Endothelial cell of hepatic sinusoid (primary cell): ENCODE measurements around the gene MYL2.

Source experiments
- in situ Hi-C: cut with HindIII; loops from 2 replicates; pipeline ENCODE4 v1.10.0; 2017; ENCODE audit warnings: low sequenced_read_pairs

MYL2 gene

DNA sequence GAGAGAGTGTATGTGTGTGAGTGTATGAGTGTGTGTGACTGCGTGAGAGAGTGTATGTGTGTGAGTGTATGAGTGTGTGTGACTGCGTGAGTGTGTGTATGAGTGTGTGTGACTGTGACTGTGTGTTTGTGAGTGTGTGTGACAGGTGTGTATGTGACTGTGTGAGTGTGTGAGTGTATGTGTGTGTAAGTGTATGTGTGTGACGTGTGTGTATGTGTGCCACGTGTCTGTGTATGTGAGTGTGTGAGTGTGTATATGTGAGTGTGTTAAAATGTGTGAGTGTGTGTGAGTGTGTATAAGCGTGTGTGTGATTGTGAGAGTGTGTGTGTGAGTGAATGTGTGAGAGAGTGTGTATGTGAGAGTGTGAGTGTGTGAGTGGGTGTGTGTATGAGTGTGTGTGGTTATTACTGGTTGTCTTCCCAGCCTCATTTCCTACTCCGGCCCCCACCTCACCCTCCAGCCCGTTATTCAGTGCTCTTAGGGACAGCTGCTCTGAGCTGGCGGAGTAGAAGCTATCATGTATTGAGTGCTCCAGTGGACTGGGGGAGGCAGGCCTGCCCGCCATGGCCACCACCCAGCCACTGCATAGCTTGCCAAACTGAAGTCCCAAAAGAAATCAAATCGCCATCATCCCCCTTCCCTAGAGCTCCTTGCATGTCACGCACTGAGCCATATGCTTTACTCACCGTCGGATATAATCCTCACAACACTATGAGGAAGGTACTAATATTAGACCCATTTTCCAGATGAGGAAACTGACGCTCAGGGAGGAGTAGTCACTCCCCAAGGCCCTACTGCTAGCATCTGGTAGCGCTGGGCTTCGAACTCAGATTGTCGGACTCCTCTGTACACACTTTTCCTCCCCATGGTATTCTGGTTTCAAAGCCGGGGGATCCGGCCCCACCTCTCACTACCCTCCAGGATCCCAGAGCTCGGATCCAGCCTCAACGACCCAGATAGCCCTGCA is 10.3 kb upstream of the MYL2 start:
- in situ Hi-C loops = no loop called here

DNA sequence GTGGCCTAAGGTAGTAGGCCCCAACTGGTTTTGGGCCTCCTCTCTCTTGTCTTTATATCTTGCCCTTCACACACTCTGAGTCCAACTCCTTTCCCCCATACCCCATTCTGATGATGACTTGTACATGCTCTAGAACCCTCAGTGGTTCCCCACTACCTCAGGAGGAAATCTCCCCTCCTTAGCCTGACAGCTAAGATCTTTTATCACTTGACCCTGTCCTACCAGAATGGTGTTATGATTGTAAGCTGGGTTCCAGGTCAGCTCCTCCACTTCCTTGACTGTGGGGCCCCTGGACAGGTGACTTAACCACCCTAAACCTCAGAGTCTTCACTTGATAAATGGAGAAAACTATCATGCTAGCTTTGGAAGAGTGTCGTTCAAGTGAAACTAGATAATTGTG is 9.4 kb upstream of the MYL2 start:
- in situ Hi-C loops = no loop called here

DNA sequence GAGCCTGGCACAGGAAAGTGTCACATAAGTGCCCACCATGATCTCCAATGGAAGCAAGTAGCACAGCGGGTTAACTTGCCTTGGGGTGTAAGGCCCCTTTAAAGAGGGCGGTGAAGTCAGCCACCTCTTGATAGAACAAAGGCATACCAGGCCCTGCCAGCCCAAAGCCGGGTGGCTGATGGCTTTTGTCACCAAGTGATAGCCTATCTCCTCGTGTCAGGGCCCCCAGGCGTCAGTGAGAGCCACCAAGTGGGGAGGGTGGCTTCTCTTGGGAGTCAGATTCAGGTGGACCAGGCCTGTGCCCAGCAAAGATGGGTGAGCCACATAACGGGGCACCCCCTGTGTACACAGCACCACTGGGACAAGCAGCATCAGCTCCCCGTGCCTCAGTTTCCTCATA is 8.3 kb upstream of the MYL2 start:
- in situ Hi-C loops = no loop called here

DNA sequence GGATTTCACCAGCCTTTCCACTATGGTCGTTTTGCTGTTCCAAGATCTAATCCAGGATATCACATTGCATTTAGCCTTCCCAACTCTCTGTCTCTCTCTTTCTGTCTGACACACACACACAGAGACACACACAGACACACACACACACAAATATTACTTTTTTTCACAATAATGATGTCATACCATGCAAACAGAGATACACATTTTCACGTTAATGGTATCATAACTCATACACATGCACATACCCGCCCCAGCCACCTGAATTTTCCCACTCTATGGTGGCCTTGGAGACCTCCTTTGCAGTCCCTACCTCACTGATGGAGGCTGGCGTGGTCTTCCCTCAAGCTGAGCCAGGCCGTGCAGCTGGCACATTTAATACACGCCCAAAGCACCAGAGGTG is 7.2 kb upstream of the MYL2 start:
- in situ Hi-C loops = no loop called here

DNA sequence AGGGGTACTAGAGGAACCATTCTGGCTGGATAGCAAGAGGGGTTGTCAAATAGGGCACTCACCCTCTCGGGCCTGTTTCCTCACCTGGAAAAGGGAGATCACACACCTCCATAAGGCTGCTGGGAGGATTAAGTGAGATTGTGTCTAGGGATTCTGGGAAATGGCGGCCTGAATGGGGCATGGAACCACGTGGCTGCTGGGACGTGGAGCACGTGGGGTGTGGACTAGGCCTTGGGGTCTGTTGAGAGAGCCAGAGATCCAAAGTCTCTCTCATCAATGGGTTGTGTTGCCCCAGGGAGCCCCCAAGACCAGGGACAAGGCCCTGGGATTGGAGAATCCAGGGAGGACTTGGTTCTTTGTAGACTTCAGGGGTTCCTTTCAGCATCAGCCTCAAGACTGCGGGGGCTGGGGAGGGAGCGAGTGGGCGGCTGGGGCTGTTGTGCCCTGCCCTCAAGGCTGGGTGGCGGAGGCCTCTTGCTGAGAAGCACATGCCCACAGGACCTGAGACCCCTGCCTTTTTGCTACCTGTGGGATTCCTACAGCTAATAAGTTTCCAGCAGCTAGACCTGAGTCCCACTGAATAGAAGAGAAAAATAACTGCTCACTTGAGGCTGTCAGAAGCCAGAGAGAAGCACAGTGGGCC is 3.4 kb upstream of the MYL2 start:
- in situ Hi-C loops = no loop called here

DNA sequence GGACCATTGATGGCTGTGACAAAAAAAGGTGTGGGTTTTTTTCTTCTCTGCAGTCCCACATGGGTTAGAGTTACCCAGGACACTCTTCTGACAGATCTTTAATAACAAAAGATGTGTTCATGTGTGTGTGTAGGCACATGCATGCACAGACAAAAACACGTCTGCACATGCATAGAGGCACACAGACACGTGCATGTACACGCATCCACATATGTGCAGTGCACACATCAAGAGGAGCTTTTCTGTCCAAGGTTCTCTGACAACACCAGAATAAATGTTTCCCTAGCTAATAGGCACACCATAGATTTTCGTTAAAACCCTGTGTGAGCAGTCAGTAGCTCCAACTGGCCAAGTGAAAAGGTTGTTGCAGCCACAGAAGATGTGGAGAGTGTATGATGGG is 2.8 kb upstream of the MYL2 start:
- in situ Hi-C loops = no loop called here

DNA sequence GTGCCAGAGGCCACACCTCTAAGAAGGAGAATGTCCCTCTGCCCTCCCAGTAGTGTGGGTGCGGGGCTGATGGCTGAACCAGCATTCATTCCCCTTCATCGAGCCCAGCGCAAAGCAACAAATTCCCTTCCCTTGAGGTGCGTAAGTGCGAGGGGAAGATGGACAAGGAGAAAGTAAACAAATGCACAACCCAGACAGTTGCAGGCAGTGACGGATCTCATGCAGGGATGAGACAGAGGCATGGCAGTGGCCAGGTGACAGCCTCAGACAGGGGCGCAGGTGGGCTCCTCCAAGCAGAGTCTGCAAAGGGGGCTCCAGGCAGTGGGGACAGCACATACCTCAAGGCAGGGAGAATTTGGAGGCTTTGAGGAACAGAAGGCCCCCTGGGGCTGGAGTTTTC is 2.3 kb upstream of the MYL2 start:
- in situ Hi-C loops = no loop called here

DNA sequence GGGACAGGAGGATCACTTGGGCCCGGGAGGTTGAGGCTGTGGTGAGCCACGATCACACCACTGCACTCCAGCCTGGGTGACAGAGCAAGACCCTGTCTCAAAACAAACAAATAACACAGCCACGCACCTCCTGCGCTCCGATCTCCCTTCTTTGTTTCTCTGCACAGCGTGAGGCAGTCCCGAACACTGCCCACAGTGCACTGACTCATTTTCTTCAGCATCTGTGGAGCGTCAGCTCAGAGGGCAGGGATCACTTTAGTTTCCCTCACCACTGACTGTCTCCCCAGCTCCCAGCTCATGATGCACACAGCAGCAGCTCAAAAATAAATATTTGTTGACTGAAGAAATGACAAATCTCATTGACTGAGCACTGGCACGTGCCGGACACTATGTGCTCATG is 883 bp upstream of the MYL2 start:
- in situ Hi-C loops = no loop called here

DNA sequence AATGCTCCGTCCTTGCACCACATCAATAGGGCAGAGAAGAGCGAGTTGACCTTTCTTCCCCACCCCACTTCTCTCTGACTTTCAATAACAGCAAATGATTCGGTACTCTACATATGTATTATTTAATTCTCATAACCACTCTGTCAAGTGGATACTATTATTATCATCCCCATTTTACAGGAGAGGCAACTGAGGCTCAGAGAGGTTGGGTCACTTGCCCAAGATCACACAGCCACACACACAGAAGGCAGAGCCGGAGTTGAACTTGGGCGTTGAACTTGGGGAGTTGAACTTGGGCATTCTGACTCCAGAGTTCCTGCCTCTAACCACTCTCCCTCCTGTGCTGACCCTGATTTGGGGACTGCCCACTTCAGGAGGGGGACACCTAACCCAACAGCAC is 659 bp downstream of the MYL2 start:
- in situ Hi-C loops = no loop called here

DNA sequence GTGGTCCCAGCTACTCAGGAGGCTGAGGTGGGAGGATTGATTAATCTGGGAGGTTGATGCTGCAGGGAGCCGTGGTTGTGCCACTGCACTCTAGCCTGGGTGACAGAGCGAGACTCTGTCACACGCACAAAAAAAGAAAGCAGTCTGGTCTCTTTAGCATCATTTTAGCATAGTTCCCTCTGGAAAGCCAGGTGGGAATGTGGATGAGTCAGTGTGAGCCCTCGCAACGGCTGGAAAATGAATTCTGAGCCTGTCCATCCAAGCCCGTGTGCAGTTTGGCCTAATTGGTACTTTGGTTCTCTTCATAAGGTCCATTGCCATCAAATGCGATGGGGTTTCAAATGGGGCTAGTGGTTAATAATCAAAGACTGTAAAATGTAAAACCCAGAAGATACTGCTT is 2.4 kb downstream of the MYL2 start:
- in situ Hi-C loops = no loop called here

DNA sequence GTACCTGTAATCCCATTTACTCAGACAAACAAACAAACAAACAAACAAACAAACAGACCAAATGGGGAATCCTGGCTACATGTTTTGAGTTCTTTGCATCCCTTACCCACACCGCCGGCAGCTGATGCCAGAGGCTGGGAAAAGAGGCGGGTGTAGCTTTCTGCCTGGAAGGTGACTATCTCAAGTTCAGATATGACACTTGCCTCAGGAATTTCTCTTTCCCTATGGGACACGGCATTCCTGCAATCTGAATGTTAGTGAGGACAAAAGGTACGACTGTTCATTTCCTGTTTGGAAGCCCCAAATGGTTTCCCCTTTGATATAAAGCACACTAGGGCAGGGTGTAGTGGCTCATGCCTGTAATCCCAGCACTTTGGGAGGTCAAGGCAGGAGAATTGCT is 2.9 kb downstream of the MYL2 start:
- in situ Hi-C loops = no loop called here

DNA sequence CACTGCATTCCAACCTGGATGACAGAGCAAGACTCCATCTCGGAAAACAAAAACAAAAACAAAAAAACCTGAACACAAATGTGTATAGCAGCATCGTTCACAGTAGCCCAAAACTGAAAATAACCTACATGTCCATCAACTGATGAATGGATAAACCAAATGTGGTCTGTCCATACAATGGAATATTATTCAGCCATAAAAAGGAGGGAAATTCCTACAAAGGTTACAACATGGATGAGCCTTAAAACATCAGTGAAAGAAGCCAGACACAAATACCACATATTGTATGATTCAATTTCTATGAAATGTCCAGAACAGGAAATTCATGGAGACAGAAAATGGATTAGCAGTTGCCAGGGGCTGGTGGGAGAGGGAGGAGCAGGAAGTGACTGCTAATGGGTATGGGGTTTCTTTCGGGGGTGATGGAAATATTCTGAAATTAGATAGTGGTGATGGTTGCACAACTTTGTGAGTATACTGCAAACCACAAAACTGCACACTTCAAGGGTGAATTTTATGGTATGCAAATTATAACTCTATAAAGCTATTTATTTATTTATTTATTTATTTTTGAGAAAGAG is 4.0 kb downstream of the MYL2 start:
- in situ Hi-C loops = no loop called here

DNA sequence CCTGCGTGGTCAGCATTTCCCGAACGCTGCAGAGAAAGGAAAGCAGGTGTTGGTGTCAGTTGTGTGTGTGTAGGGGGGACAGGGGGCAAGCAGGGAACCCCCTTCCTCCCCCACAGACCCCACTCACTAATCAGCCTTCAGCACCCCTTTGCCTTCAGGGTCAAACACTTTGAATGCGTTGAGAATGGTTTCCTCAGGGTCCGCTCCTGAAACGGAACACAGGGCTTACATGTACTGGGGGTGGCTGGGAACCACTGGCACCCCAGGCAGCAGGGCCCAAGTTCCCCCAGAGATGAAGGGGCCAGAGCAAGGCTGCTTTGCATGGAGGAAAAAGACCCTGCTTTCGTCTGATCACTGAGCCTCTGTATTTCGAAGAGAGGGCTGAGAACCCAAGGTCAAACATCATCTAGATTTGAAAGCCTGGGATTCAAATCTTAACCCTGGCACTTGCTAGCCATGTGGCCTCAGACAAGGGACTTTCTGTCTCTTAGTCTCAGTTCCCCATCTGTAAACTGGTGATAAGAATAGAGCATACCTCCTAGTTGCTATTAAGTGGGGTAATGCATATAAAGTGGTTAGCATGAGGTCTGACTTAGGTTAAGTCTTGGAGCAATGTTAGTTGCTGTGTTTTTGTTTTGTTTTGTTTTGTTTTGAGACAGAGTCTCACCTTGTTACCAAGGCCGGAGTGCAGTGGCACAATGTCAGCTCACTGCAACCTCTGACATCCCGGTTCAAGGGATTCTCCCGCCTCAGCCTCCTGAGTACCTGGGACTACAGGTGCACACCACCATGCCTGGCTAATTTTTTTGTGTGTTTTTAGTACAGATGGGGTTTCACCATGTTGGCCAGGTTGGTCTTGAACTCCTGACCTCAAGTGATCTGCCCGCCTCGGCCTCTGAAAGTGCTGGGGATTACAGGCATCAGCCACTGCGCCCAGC is 7.0 kb downstream of the MYL2 start:
- in situ Hi-C loops = no loop called here

DNA sequence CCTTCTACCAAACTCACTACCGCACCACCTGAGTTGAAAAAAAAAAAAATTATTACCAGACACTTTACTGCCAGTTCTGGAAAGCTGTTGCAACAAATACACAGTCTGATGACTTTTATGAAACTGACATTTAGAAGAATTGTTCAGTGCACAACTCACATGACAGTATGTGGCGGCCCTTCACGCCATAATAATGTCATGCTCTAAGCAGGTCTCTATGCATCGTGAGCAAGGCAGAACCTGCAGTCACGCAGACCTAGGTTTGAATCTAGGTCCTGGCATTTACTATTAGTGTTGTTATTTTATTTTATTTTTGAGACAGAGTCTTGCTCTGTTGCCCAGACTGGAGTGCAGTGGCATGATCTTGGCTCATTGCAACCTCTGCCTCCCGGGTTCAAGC is 8.1 kb downstream of the MYL2 start:
- in situ Hi-C loops = no loop called here

DNA sequence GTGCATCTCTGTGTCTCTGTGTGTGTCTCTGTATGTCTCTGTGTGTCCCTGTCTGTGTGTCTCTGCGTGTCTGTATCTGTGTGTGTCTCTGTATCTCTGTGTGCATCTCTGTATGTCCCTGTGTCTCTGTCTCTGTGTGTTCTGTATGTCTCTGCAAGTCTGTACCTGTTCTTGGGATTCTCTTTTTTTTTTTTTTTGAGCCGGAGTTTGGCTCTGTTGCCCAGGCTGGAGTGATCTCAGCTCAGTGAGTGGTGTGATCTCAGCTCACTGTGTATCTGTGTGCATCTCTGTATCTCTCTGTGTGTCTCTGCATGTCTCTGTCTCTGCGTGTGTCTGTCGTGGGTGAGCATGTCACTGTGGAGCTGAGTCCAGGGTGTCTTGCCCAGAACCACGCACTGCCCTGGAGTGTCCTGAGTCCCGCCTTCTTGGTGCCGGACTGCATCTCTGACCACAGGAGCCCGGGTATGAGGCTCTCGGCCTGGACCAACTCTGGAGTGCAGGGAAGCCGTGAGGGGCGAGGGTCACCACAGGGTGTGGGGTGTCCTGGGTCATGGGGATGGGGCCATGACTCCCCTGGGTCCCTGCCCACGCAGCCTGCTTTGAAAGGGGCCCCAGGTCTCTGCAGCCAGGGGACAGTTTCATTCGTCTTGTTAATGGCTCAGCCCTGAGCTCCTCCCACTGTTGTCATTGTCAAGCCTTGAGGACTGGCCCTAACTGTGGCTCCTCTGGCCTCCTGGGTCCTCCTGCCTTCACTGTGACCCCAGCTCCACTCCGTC is 11.8 kb downstream of the MYL2 start:
- in situ Hi-C loops = no loop called here

DNA sequence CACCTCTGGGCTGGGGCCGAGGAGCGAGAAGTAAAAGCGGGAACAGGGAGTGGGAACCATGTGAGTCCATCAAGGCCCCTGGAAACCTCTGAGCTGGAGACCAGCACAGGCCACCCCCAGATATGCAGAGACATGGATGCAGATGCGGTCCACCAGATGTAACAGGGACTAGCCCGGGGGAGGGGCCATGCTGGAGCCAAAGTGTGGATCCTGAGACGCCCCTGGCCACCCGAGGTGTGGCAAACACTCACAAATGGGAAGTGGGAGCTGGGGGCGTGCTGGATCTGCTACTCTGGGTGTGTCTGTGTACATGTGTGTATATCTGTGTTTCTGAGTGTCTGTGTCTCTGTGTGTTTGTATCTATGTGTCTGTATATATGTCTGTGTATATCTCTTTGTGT is 12.8 kb downstream of the MYL2 start:
- in situ Hi-C loops = no loop called here

DNA sequence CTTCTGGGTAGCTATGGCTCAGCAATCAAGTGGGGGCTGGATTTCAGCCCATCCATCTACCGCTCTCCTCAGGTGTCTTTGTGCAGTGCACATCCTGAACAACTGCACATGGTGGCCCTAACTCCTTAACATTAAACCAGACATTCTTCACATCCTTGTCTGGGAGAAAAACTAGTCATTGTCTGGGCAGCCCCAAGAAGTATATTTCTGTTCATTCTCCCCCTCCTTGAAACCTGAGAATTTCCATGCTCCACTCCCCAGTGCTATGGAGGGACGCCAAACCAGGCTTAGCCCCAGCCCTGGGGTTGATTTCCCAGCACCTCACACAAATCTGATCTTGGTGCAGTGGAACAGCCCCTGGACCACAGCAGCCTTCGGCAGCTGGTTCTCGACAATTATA is 13.4 kb downstream of the MYL2 start:
- in situ Hi-C loops = no loop called here

DNA sequence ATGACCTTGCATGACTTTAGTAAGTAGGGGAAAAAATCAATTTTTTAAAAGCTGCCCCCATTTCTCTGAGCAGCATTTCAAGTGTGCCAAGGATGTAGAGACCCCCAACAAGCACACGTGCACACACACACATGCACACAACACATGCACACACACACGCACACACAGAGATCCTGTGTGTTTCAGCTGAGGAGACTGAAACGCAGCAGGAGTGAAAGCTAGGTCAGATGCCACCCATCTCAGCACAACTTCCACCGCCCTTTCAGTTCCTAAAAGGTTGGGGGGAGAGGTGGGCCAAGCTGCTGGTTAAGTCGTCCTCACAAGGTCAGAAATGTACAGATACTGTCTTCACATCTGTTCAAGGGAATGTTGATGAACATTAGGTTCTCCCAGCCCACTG is 13.9 kb downstream of the MYL2 start:
- in situ Hi-C loops = no loop called here

DNA sequence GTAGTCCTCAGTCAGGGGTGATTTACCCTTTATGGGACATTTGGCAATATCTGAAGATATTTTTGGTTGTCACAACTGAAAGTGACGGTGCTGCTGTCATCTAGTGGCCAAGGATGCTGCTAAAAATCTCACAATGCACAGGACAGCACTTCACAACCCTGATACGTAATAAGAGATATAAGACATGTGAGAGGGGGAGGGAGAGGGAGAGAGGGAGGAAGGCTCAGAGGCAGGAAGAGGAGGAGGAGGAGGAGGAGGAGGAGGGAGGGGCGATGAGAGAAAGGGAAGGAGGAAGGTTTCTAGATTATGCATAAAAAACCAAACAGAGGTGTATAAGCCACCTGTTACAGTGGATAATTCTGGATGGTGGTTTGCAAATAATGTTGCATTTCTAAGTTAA is 14.3 kb downstream of the MYL2 start:
- in situ Hi-C loops = no loop called here

DNA sequence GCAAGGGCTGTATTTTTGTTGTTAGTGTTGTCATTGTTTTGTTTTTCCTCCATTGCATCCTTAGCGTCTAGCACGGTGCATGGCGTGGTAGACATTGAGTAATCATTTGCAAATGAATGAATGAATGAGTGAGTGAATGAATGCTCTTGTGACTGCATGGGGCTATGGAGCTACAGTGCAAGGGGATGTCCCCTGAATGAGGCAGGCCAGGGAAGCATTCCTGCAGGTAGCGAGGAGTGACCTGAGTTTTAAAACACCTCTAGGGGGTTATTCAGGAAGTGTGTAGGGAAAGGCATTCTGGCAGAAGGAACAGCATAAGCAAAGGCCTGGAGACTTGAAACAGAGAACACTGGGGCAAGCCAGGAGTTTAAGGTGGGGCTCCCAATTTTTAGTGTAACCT is 16.9 kb downstream of the MYL2 start:
- in situ Hi-C loops = no loop called here
